Measurements from ENCODE around the gene HOXA13. TPM values are rescaled to one million over a fixed set of nuclear protein-coding genes. Genes with fewer than 3 reads are reported as not detected.

Gene HOXA13
- total and polyA plus RNA-seq, 8 donors = 29.0 TPM; not detected in 7

DNA sequence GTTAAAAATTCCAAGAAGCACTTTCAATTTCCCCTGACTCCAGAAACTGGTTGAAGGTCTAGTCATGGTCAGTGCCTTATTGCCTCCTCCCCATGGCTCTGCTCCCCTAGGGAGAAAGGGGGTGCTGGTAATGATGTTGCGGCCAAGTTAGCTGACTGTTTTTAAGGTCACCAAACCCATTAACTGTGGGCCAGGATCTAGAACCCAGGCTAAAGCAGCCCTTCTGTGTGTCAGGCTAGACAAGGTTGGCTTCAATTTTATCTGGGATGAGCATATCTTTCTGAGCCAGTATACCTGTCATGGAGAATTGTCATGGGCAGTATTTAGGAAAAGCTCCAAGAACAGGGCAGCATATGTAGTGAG, 11.2 kb upstream of the HOXA13 start:
- intact Hi-C loops (cut with DNase I; ENCODE audit: low total_unique reads) = no loop called here
- no peak overlapping the region for H3K27ac ChIP-seq
- no peak for DNase-seq
- peaks cover 25 to 100% (median 82%) of the 10 kb centered on the region in 3 donors for H3K27me3 ChIP-seq
- H3K36me3 ChIP-seq = no peaks in the 10 kb centered on the region
- H3K9me3 ChIP-seq = no peaks in the 10 kb centered on the region
- H3K4me1 ChIP-seq = peaks cover 13 to 26% (median 19%) of the 10 kb centered on the region in 4 donors
- TF ChIP-seq EP300 (IDR thresholded peaks at IDR 0.05) (no peak), POLR2AphosphoS5 (IDR thresholded peaks at IDR 0.05) (no peak), POLR2A (IDR thresholded peaks at IDR 0.05) (no peak)
- TF ChIP-seq, protein P1, sequence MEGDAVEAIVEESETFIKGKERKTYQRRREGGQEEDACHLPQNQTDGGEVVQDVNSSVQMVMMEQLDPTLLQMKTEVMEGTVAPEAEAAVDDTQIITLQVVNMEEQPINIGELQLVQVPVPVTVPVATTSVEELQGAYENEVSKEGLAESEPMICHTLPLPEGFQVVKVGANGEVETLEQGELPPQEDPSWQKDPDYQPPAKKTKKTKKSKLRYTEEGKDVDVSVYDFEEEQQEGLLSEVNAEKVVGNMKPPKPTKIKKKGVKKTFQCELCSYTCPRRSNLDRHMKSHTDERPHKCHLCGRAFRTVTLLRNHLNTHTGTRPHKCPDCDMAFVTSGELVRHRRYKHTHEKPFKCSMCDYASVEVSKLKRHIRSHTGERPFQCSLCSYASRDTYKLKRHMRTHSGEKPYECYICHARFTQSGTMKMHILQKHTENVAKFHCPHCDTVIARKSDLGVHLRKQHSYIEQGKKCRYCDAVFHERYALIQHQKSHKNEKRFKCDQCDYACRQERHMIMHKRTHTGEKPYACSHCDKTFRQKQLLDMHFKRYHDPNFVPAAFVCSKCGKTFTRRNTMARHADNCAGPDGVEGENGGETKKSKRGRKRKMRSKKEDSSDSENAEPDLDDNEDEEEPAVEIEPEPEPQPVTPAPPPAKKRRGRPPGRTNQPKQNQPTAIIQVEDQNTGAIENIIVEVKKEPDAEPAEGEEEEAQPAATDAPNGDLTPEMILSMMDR (IDR thresholded peaks at IDR 0.05) = no peak
- peak overlapping the region in 1 of 4 donors; percentile 27 for H3K4me3 ChIP-seq
- 64 to 87% (median 74%) methylated on average over 1 of the region's 1 CpG for WGBS, 5 donors

DNA sequence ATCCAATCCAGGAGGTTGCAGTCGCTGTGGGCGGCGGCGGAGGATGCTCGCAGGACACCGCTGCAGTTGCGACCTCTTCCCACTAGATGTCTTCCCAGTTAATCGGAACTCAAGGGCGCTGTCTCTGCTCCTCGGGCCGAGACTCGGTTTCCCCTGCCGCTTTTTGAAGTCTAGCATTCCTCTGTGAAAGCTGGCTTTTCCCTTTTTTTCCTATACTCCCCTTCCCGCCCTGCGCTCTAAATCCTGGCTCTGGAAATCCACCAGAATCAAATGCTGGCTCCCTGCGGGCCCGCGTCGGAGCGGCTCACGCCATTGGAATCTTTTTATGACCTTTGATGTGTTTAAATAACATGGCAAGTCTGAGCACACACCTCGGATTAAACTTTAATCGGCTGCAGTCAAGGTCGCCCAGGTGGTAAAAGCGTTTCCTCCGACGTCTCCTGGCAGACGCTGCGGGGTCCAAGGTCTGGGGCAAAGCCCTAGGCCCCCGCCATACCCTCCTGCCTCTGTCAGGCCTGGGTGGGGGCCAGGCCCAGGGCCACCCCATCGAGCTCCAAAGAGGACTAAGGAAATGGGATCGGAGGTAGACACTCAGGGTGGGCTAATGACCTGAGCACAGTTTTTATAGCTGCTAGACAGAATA, 10.7 kb upstream of the HOXA13 start:
- DNase-seq = peak in 1 of 2 donors; percentile 71
- H3K9me3 ChIP-seq = peaks cover 0 to 4% (median 0%) of the 10 kb centered on the region in 4 donors
- no peak overlapping the region for H3K27ac ChIP-seq
- TF ChIP-seq POLR2A (IDR thresholded peaks at IDR 0.05) = no peak
- TF ChIP-seq, protein P1 (IDR thresholded peaks at IDR 0.05) = peak in 5 of 7 experiments; percentile 20 to 78 (median 61)
- intact Hi-C loops (cut with DNase I; ENCODE audit: low total_unique reads) = no loop called here
- peaks cover 13 to 30% (median 21%) of the 10 kb centered on the region in 4 donors for H3K4me1 ChIP-seq
- 7 to 13% (median 9%) methylated on average over 26 to 32 of the region's 32 CpGs for WGBS, 5 donors
- H3K4me3 ChIP-seq = peak overlapping the region; percentile 7 to 29 (median 24)
- H3K36me3 ChIP-seq = no peaks in the 10 kb centered on the region
- H3K27me3 ChIP-seq = peaks cover 30 to 100% (median 87%) of the 10 kb centered on the region in 3 donors

DNA sequence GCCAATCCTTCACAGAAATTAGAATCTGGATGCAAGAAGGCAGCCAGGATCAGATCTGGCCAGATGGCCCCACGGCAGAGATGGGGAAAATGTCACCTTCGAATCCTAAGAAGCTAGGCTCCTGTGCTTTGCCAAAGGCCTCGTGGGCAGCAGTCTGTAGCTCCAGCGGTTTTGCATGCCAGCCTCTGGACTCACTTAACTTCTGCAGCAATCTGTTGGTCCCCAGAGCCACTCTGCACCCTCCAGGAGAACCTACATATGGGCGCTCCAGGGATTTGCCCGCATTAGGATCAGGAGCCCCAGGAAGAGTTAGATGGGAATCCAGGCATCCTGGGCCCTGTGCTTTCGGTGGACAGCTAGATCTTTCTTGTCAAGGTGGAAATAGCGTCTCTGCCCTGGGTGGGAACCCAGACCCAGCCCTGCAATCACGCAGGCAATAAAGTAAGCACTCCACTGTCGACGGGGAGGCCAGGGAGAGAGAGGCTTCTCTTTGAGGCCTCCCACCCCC, 10.1 kb upstream of the HOXA13 start:
- peak overlapping the region in 2 of 4 donors; percentile 27 to 29 for H3K4me3 ChIP-seq
- DNase-seq = no peak
- WGBS, 5 donors = 37 to 70% (median 41%) methylated on average over 8 to 11 of the region's 11 CpGs
- no peak overlapping the region for H3K27ac ChIP-seq
- H3K27me3 ChIP-seq = peaks cover 36 to 100% (median 93%) of the 10 kb centered on the region in 3 donors
- H3K36me3 ChIP-seq = no peaks in the 10 kb centered on the region
- peaks cover 0 to 7% (median 0%) of the 10 kb centered on the region in 4 donors for H3K9me3 ChIP-seq
- H3K4me1 ChIP-seq = peaks cover 18 to 36% (median 26%) of the 10 kb centered on the region in 4 donors
- intact Hi-C loops (cut with DNase I; ENCODE audit: low total_unique reads) = loop anchor here (10.0 kb wide), 3 partner anchors 365 to 805 kb away; no protein-coding TSS in a partner anchor
- TF ChIP-seq POLR2AphosphoS5 (IDR thresholded peaks at IDR 0.05) (no peak), POLR2A (IDR thresholded peaks at IDR 0.05) (no peak), EP300 (IDR thresholded peaks at IDR 0.05) (no peak)
- TF ChIP-seq, protein P1 (IDR thresholded peaks at IDR 0.05) = no peak

DNA sequence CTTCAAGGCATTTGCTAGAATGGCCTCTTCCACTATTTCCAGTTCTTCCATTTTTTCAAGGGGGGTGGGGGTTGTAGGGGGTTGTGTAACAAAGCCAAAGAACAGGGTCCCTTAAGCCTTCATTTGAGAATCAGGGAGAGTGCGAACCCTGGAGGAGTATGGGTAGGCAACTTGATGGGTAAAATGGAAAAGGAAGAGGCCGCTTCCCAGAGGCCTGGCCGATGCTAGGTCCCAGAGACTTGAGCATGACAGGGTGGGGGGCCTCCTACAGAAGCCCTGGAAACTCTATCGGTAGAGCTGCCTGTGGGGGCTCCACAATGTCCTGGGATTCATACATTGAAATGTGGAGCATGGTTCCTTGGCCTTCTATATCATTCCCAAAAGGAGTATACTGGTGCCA, 9.1 kb upstream of the HOXA13 start:
- H3K4me3 ChIP-seq = no peak overlapping the region
- 65 to 87% (median 71%) methylated on average over 4 of the region's 4 CpGs for WGBS, 5 donors
- H3K36me3 ChIP-seq = no peaks in the 10 kb centered on the region
- peaks cover 21 to 41% (median 32%) of the 10 kb centered on the region in 4 donors for H3K4me1 ChIP-seq
- DNase-seq = no peak
- intact Hi-C loops (cut with DNase I; ENCODE audit: low total_unique reads) = loop anchor here (10.0 kb wide), 3 partner anchors 366 to 806 kb away; no protein-coding TSS in a partner anchor
- peaks cover 40 to 100% (median 98%) of the 10 kb centered on the region in 3 donors for H3K27me3 ChIP-seq
- TF ChIP-seq, protein P1 (IDR thresholded peaks at IDR 0.05) = no peak
- no peak for TF ChIP-seq POLR2AphosphoS5 (IDR thresholded peaks at IDR 0.05)
- TF ChIP-seq POLR2A (IDR thresholded peaks at IDR 0.05) = no peak
- no peak for TF ChIP-seq EP300 (IDR thresholded peaks at IDR 0.05)
- peaks cover 0 to 7% (median 0%) of the 10 kb centered on the region in 4 donors for H3K9me3 ChIP-seq
- H3K27ac ChIP-seq = no peak overlapping the region

All from stomach (tissue), 9 donors.